DMS 273 treated with DMSO at 0.1 percent for 48 hours (cell line): ENCODE data around the gene CLMP.
"Not testable (repeated sequence)": the region's sequence is repeated elsewhere in the genome, so short reads cannot be mapped to it uniquely, and the experiment has no call there.

Experiments
- DNase-seq: peaks from one replicate; lab custom pipeline; 2025; lab: John Stamatoyannopoulos, UW

The CLMP gene

GRCh38 chr11:123168241-123168640, 26.8 kb downstream of the CLMP start:
- DNase-seq = no peak

- no peak for DNase-seq
Observed at GRCh38 chr11:123166071-123166559, 28.9 kb downstream of the CLMP start.

GRCh38 chr11:123164732-123165450, 30.2 kb downstream of the CLMP start:
- no peak for DNase-seq

- DNase-seq = no peak
Observed at GRCh38 chr11:123163621-123164020, 31.4 kb downstream of the CLMP start.

GRCh38 chr11:123161376-123162030, 33.5 kb downstream of the CLMP start:
- no peak for DNase-seq

- DNase-seq = no peak
Observed at GRCh38 chr11:123159183-123159857, 35.7 kb downstream of the CLMP start.

- DNase-seq = no peak
Observed at GRCh38 chr11:123158033-123159003, 36.7 kb downstream of the CLMP start.

- no peak for DNase-seq
Observed at GRCh38 chr11:123152951-123153350, 42.1 kb downstream of the CLMP start.

- not testable (repeated sequence) for DNase-seq
Observed at GRCh38 chr11:123152346-123152745, 42.7 kb downstream of the CLMP start.

GRCh38 chr11:123151796-123152195, 43.3 kb downstream of the CLMP start:
- no peak for DNase-seq

- no peak for DNase-seq
Observed at GRCh38 chr11:123151366-123151765, 43.7 kb downstream of the CLMP start.

GRCh38 chr11:123150882-123151281, 44.2 kb downstream of the CLMP start:
- DNase-seq = no peak

- no peak for DNase-seq
Observed at GRCh38 chr11:123148965-123149364, 46.1 kb downstream of the CLMP start.

GRCh38 chr11:123145661-123146060, 49.4 kb downstream of the CLMP start:
- peak; percentile 88 for DNase-seq

- peak; percentile 40 for DNase-seq
Observed at GRCh38 chr11:123145220-123145619, 49.8 kb downstream of the CLMP start.

GRCh38 chr11:123144707-123145106, 50.3 kb downstream of the CLMP start:
- DNase-seq = no peak

- no peak for DNase-seq
Observed at GRCh38 chr11:123143921-123144320, 51.1 kb downstream of the CLMP start.

GRCh38 chr11:123143476-123143875, 51.6 kb downstream of the CLMP start:
- DNase-seq = no peak

GRCh38 chr11:123139206-123139605, 55.8 kb downstream of the CLMP start:
- DNase-seq = no peak

- no peak for DNase-seq
Observed at GRCh38 chr11:123137431-123138224, 57.4 kb downstream of the CLMP start.

- no peak for DNase-seq
Observed at GRCh38 chr11:123135863-123136446, 59.1 kb downstream of the CLMP start.
